Kasumi-1 (cell line): Measurements from ENCODE around the gene STK11IP.
"Not testable (repeated sequence)": the region's sequence is repeated elsewhere in the genome, so short reads cannot be mapped to it uniquely, and the experiment has no call there.

ENCODE experiments used
- DNase-seq, 2 experiments: peaks; one replicate each; lab custom pipeline; 2025; lab: John Stamatoyannopoulos, UW

STK11IP gene

GRCh38 chr2:219650426-219651248 is 53.0 kb downstream of the STK11IP start:
- no peak for DNase-seq

DNA sequence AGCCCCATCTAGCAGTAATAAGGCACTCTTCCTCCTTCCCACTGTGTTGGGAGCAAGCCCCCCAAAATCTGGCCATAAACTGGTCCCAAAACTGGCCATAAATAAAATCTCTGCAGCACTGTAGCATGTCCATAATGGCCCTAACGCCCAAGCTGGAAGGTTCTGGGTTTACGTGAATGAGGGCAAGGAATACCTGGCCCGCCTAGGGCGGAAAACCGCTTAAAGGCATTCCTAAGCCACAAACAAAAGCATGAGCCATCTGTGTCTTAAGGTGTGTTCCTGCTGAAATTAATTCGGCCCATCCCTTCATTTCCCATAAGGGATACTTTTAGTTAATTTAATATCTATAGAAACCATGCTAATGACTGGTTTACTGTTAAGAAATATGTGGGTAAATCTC is 54.0 kb downstream of the STK11IP start:
- DNase-seq, result not testable (repeated sequence)

DNA sequence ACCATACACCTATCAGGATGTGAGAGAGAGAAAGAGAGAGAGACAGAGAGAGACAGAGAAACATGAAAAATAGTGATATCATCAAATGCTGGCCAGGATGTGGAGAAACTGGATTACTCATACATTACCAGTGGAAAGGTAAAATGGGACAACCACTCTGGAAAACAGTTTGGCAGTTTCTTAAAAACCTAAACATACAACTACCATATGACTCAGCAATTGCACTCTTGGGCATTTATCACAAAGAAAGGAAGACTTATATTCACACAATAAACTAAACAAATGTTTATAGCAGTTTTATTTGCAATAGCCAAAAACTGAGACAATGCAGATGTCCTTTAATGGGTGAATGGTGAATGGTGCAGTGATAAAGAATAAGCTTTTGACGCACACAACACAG is 58.9 kb downstream of the STK11IP start:
- DNase-seq, result no peak

DNA sequence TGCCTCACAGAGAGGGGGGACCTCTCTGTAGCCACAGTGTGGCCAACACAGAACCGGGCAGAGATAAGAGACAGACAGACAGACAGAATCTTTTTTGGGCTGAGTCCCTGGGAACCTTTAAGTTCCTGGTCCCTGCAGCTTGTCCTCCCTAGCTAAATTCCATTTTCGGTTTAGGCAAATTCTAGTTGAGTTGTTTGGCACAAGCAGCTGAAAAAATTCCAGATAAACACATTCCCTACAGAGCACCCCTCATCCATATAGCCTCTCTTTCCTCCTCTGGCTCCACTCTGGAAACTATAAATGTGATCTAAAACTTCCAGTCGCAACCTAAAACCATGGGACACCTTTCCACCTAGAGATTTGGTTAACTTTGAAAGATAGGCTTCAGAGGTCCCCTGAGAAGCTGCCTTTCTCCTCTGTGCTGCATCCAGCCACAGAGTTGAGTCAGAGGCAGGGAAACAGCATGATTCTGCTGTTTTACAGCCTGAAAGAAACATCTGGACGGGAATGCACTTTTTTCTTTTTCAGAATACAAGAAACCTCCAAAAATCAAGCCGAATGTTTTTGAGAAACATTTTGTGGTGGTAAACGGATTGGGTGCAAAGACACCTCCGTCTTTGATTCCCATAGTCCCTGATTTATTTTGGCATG is 60.7 kb downstream of the STK11IP start:
- DNase-seq, result no peak

DNA sequence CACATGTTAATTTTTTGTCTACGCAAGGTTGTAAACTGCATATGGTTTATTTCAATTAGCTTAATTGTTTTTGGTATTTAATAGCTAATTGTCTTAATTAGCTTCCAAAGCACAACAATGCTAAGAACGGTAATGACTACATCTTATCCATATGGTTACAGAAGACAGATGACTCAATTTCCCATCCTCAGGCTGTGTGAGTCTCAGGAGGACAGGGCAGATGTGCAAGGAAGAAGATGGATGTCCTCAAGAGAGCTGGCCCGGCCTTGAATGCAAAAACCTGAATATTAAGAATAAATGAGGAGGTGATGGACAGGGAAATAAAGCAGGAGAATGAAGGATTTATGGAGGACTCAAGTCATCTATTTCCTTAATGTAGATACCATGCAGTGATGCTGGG is 61.2 kb downstream of the STK11IP start:
- no peak for DNase-seq

- no peak for DNase-seq
Measured at GRCh38 chr2:219661197-219661954, 63.7 kb downstream of the STK11IP start.

- DNase-seq, result no peak
Measured at GRCh38 chr2:219661955-219662395, 64.3 kb downstream of the STK11IP start.

DNA sequence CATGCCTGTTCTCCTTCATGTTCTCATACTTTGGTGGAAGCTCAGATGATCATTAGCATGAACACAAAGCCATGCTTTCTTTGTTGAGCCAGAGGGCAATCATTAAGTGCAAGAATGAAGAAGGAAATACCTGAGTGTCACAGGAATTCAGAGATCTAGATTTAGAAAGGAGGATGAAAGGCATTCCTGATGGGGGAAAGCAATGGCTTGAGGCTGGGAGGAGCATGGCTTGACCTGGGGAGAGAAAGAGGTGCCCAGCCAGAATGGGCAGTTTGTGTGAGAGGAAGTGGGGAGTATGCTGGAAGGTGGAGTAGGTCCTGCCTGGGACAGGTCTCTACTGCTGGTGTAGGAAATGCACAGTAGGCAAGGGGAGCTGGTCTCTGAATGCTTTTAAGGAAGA is 64.9 kb downstream of the STK11IP start:
- no peak for DNase-seq

GRCh38 chr2:219663116-219663762 is 65.6 kb downstream of the STK11IP start:
- no peak for DNase-seq

DNA sequence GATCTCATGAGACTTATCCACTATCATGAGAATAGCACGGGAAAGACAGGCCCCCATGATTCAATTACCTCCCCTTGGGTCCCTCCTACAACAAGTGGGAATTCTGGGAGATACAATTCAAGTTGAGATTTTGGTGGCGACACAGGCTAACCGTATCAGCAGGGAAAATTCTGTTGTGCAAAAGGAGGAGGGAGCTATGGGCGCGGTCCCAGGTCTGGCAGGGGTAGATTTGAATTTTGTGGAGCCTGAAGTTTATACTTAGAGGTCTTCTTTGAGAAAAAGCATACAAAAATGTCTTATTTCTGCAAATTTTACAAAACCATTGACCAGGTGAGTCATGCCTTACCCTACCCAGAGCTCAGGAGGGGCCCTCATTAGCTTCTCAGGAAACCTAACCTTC is 66.4 kb downstream of the STK11IP start:
- DNase-seq, result no peak

DNA sequence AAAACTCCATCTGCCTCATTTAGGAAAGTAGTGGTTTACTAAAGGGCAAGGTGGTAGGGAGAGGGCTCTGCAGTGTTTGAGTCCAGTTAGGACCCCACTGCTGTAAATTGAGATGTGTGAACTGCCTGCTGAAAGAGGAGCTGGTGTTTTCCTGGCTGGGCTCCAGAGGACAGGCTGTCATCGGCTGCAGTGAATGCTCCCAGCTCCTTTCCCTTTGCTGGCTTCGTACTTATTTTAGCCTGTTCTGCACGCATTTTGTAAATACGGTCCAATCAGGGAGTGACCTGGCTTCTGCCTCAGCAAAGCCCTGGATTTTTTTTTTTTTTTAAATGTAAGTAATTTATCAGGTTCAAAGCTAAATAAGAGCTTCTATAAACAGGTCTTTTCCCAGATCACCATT is 67.3 kb downstream of the STK11IP start:
- no peak for DNase-seq

DNA sequence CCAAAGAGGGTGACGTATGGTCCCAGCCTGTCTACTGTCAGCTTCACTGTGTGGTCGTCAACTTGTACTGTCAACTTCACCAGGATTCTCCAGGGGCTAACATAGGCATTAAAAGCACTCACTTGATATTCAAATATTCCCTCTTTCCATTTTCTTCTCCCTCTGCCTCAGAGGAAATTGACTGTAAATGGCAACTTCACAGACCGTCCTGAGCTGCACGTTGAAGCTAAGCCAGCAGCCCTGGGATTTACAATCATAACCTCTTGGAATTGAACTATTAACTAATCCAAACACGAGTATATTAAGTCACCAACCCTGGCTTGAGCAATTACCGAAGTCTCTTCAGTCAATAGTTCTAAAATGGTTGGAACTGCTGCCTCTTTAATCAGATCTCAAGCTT is 68.3 kb downstream of the STK11IP start:
- DNase-seq, result no peak
